OCI-LY1 (cell line): ENCODE results near the gene PRXL2B.

Experiments
- H2AFZ ChIP-seq: fragments of 200-600 bp; sonication (generic), shearing (Covaris generic); 2 replicates; pipeline ENCODE4 v1.6.0; 2014; ENCODE audit warnings: antibody characterized with exemption, mild to moderate bottlenecking, low read length
- H3F3A ChIP-seq: fragments of 200-600 bp; sonication (generic), shearing (Covaris generic); 2 replicates; pipeline ENCODE4 v1.6.0; 2014; ENCODE audit warnings: mild to moderate bottlenecking, antibody characterized with exemption, low read length, moderate library complexity; ENCODE audit not compliant: insufficient read depth
- H3K27ac ChIP-seq: fragments of 200-600 bp; sonication (generic); 2 replicates; pipeline ENCODE4 v1.5.1; 2014; ENCODE audit warnings: low read length, mixed run types, mild to moderate bottlenecking, low read depth; ENCODE audit not compliant: poor library complexity, severe bottlenecking
- H3K27me3 ChIP-seq: fragments of 200-600 bp; sonication (generic); 2 replicates; pipeline ENCODE4 v1.6.0; 2014; ENCODE audit warnings: antibody characterized with exemption, mild to moderate bottlenecking, low read length, moderate library complexity; ENCODE audit not compliant: insufficient read depth
- H3K36me3 ChIP-seq: fragments of 200-600 bp; sonication (generic); 2 replicates; pipeline ENCODE4 v1.6.1; 2014; ENCODE audit warnings: mild to moderate bottlenecking, antibody characterized with exemption, low read length, moderate library complexity, mixed read lengths; ENCODE audit not compliant: insufficient read depth
- H3K4me1 ChIP-seq: fragments of 200-600 bp; sonication (generic); 2 replicates; pipeline ENCODE4 v1.5.1; 2014; ENCODE audit warnings: mild to moderate bottlenecking, low read length, moderate library complexity; ENCODE audit not compliant: insufficient read depth, severe bottlenecking
- H3K4me2 ChIP-seq: fragments of 200-600 bp; sonication (generic), shearing (Covaris generic); 2 replicates; pipeline ENCODE4 v1.6.1; 2014; ENCODE audit warnings: low read length
- H3K4me3 ChIP-seq: fragments of 200-600 bp; sonication (generic); 2 replicates; pipeline ENCODE4 v1.5.1; 2014; ENCODE audit warnings: low read length, low read depth, mild to moderate bottlenecking, mixed read lengths; ENCODE audit not compliant: poor library complexity, severe bottlenecking
- H3K79me2 ChIP-seq: fragments of 200-600 bp; shearing (Covaris generic); 2 replicates; pipeline ENCODE4 v1.6.1; 2016; ENCODE audit warnings: mixed run types, low read length, mixed read lengths; ENCODE audit not compliant: insufficient read depth
- H3K9ac ChIP-seq: fragments of 200-600 bp; sonication (generic), shearing (Covaris generic); 2 replicates; pipeline ENCODE4 v1.6.1; 2014; ENCODE audit warnings: mild to moderate bottlenecking, low read length, mixed read lengths
- H3K9me2 ChIP-seq: fragments of 200-600 bp; sonication (generic), shearing (Covaris generic); 2 replicates; pipeline ENCODE4 v1.6.1; 2014; ENCODE audit warnings: low read depth, mild to moderate bottlenecking, low read length, mixed read lengths
- H3K9me3 ChIP-seq: fragments of 200-600 bp; shearing (Covaris generic); 2 replicates; pipeline ENCODE4 v1.6.1; 2014; ENCODE audit warnings: low read length, mixed read lengths
- H4K20me1 ChIP-seq: fragments of 200-600 bp; sonication (generic), shearing (Covaris generic); 2 replicates; pipeline ENCODE4 v1.6.0; 2016; ENCODE audit warnings: mild to moderate bottlenecking, low read length; ENCODE audit not compliant: insufficient read depth
- CTCF ChIP-seq: fragments of 200-600 bp; sonication (generic), shearing (Covaris generic); IDR thresholded peaks from 2 replicates; pipeline ENCODE4 v1.5.1; 2017; ENCODE audit warnings: mild to moderate bottlenecking, antibody characterized with exemption, low read length, moderate library complexity, mixed read lengths
- EZH2 ChIP-seq: fragments of 200-600 bp; sonication (generic), shearing (Covaris generic); IDR thresholded peaks from 2 replicates; pipeline ENCODE4 v1.8.0; 2017; ENCODE audit warnings: borderline replicate concordance, mixed run types, mild to moderate bottlenecking, antibody characterized with exemption, low read length, moderate library complexity, mixed read lengths

Gene PRXL2B

GRCh38 chr1:2593251-2593878 lies 6.8 kb downstream of the PRXL2B start:
- H3K27ac ChIP-seq: no peak overlapping the region
- H3K9me3 ChIP-seq: no peaks in the 10 kb centered on the region
- H3K4me3 ChIP-seq: no peak overlapping the region
- H3K4me1 ChIP-seq: no peaks in the 10 kb centered on the region
- no peaks in the 10 kb centered on the region for H3F3A ChIP-seq
- no peaks in the 10 kb centered on the region for H3K9me2 ChIP-seq
- TF ChIP-seq EZH2 (no peak), CTCF (no peak)
- H3K4me2 ChIP-seq: no peak overlapping the region
- H3K36me3 ChIP-seq: no peaks in the 10 kb centered on the region
- no peak overlapping the region for H3K9ac ChIP-seq
- no peaks in the 10 kb centered on the region for H4K20me1 ChIP-seq
- H3K27me3 ChIP-seq: no peaks in the 10 kb centered on the region; the same call in 1 of the 2 replicates
- H2AFZ ChIP-seq: no peak overlapping the region
- no peaks in the 10 kb centered on the region for H3K79me2 ChIP-seq

- Histone ChIP-seq H4K20me1 (no peaks in the 10 kb centered on the region), H2AFZ (no peak overlapping the region), H3K27me3 (no peaks in the 10 kb centered on the region; the same call in 1 of the 2 replicates), H3K4me2 (no peak overlapping the region), H3K4me3 (no peak overlapping the region), H3K4me1 (no peaks in the 10 kb centered on the region), H3K27ac (no peak overlapping the region), H3K9me3 (no peaks in the 10 kb centered on the region), H3K36me3 (no peaks in the 10 kb centered on the region), H3K9me2 (no peaks in the 10 kb centered on the region), H3F3A (no peaks in the 10 kb centered on the region), H3K9ac (no peak overlapping the region), H3K79me2 (no peaks in the 10 kb centered on the region)
- no peak for TF ChIP-seq EZH2
- no peak for TF ChIP-seq CTCF
Measured at GRCh38 chr1:2594001-2594640, 7.5 kb downstream of the PRXL2B start.

- Histone ChIP-seq H3K4me1 (no peaks in the 10 kb centered on the region), H3K36me3 (no peaks in the 10 kb centered on the region), H2AFZ (no peak overlapping the region), H3K27ac (no peak overlapping the region), H3K4me2 (no peak overlapping the region), H3K9me2 (no peaks in the 10 kb centered on the region), H3K9me3 (no peaks in the 10 kb centered on the region), H3K9ac (no peak overlapping the region), H3F3A (no peaks in the 10 kb centered on the region), H3K4me3 (no peak overlapping the region), H4K20me1 (no peaks in the 10 kb centered on the region), H3K79me2 (no peaks in the 10 kb centered on the region), H3K27me3 (no peaks in the 10 kb centered on the region; the same call in 1 of the 2 replicates)
- TF ChIP-seq CTCF (no peak), EZH2 (no peak)
Measured at GRCh38 chr1:2594641-2595131, 8.1 kb downstream of the PRXL2B start.
